Vagina (tissue), 2 donors: ENCODE measurements around the gene AK9. TPM values are rescaled to one million over a fixed set of nuclear protein-coding genes. Genes with fewer than 3 reads are reported as not detected.
"Not testable (repeated sequence)": the region's sequence is repeated elsewhere in the genome, so short reads cannot be mapped to it uniquely, and the experiment has no call there.

Experiments used
- DNase-seq, 2 donors: peaks; one replicate each; pipeline ENCODE4 v3.0.0-alpha.2; 2017; ENCODE audit errors: extremely low spot score in 2 of 2
- H3K27ac ChIP-seq: fragments of 200-600 bp; sonication (generic); one replicate; pipeline ENCODE4 v1.5.1; 2019
- H3K27me3 ChIP-seq: fragments of 200-600 bp; sonication (generic); one replicate; pipeline ENCODE4 v1.5.1; 2019
- H3K36me3 ChIP-seq, 2 donors: fragments of 200-600 bp; sonication (generic); one replicate each; pipeline ENCODE4 v1.5.1; 2017 to 2019
- H3K4me1 ChIP-seq: fragments of 200-600 bp; sonication (generic); one replicate; pipeline ENCODE4 v1.5.1; 2019
- H3K4me3 ChIP-seq, 2 donors: fragments of 200-600 bp; sonication (generic); 1 replicate in 1 of 2; 2 replicates in 1 of 2; pipeline ENCODE4 v1.5.1; 2016 to 2019
- H3K9me3 ChIP-seq: fragments of 200-600 bp; sonication (generic); one replicate; pipeline ENCODE4 v1.5.1; 2019
- CTCF ChIP-seq, 3 experiments: fragments of 450-650 bp in 2 of 3; fragments of 200-600 bp in 1 of 3; sonication (generic) in 1 of 3; IDR thresholded peaks; one replicate each; pipeline ENCODE4 v1.5.1; 2017 to 2019; ENCODE audit warnings: antibody characterized with exemption in 3 of 3, mild to moderate bottlenecking in 2 of 3, moderate library complexity in 2 of 3
- POLR2A ChIP-seq, 2 donors: fragments of 450-650 bp; IDR thresholded peaks; one replicate each; pipeline ENCODE4 v1.6.1; 2017; ENCODE audit warnings: antibody characterized with exemption in 2 of 2, mild to moderate bottlenecking in 2 of 2, moderate library complexity in 2 of 2
- POLR2AphosphoS5 ChIP-seq, 2 donors: sonication (generic); formaldehyde crosslinking; IDR thresholded peaks; one replicate each; pipeline ENCODE4 v1.9.0; 2017; ENCODE audit warnings: antibody characterized with exemption in 2 of 2, mild to moderate bottlenecking in 2 of 2, low read depth in 1 of 2; ENCODE audit not compliant: insufficient read depth in 1 of 2
- intact Hi-C: fragments of 100-400 bp; cut with DNase I; formaldehyde crosslinking; loops from one replicate; pipeline ENCODE4 v1.15.1; 2023
- total RNA-seq: library from RNA; depleted of rRNA; stranded (reverse); fragments of >200 nt; gene quantifications from one replicate; pipeline ENCODE4 v1.2.3, GENCODE V29; 2016

The AK9 gene
- total RNA-seq, 1 donor from 2014 or later, result 8.1 TPM

DNA sequence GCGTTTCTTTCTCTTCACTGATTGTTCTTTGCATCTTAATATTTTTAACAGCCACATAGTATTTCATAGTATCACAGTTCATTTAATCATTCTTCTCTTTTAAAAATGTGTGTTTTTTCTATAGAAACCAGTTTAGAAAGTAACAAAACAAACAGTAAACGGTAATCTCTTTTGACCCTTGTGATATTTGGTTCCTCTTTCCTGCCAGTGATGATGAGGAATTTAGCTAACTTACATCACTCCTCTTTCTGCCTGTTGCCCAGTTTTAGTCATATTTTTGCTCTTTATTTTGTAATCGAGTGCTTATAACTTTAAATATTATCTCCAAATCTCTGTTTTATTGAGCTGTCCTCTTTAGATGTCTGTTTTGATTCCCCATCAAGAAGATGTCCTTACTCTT is 169.9 kb downstream of the AK9 start:
- Histone ChIP-seq H3K27me3 (no peaks in the 10 kb centered on the region), H3K4me3 (no peak overlapping the region), H3K4me1 (no peaks in the 10 kb centered on the region), H3K9me3 (no peaks in the 10 kb centered on the region), H3K27ac (no peak overlapping the region), H3K36me3 (no peaks in the 10 kb centered on the region)
- intact Hi-C loops, result no loop called here
- no peak for TF ChIP-seq CTCF (IDR thresholded peaks at IDR 0.05)
- no peak for TF ChIP-seq POLR2A (IDR thresholded peaks at IDR 0.05)
- TF ChIP-seq POLR2AphosphoS5 (IDR thresholded peaks at IDR 0.05; ENCODE audit: insufficient read depth in 1 of 2, low read depth in 1 of 2), result no peak
- DNase-seq, result no peak

- H3K36me3 ChIP-seq, DNase-seq, H3K27me3 ChIP-seq, intact Hi-C loops, H3K4me1 ChIP-seq, H3K9me3 ChIP-seq, H3K4me3 ChIP-seq, H3K27ac ChIP-seq: not testable (repeated sequence)
Measured at GRCh38 chr6:109519647-109520046, 171.4 kb downstream of the AK9 start.

DNA sequence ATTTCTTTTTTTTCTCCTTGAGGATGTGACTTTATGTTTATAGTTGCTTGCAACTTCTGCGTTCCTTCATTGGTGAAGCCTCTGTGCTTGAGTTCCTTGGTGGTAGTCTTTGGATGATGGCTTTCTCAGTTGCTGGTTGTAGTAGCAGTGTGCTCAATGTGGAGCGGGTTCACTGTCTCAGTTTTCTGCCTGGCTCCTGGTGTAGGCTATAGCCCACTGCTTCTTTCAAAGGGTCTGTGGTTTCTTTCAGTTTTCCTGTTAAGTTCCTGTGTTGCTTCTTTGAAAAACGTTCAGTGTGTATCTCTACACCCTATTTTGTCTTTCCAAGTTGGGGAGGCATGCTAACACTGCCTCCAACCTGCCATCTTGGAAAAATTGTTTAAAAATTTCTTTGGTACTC is 174.1 kb downstream of the AK9 start:
- Histone ChIP-seq H3K27ac (no peak overlapping the region), H3K27me3 (no peaks in the 10 kb centered on the region), H3K9me3 (no peaks in the 10 kb centered on the region), H3K4me3 (no peak overlapping the region), H3K4me1 (no peaks in the 10 kb centered on the region), H3K36me3 (no peaks in the 10 kb centered on the region)
- DNase-seq, result no peak
- intact Hi-C loops, result no loop called here
- TF ChIP-seq POLR2AphosphoS5 (IDR thresholded peaks at IDR 0.05; ENCODE audit: insufficient read depth in 1 of 2, low read depth in 1 of 2) (no peak), POLR2A (IDR thresholded peaks at IDR 0.05) (no peak), CTCF (IDR thresholded peaks at IDR 0.05) (no peak)

DNA sequence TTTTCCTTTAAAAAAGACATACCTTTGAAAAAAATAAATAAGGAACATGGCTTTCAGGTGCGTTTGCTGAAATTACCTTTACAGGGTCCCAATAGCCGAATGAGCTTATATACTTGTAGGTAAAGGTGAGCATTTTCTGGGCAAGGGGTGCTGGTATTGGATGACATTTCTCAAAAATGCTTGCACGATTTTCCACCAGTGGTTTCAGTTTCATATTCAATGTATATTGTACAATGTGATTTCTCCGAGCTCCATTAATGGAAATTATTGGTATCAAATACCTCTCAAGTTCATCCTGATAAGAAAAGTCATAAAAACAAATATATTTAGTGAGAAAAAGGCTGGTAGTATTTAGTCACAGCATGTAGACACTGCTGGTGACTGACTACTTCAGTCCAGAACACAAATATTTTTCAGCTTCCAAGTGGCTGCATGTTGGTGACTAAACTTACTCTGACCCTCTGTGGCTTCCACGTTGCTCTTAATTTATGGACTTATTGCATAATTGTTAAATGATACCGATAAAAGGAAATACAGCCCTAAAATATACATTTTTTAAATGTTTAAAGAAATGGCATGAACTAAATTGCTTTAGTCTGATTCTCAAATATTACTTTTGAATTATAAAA is 175.1 kb downstream of the AK9 start:
- DNase-seq, result no peak
- Histone ChIP-seq H3K4me3 (no peak overlapping the region), H3K36me3 (no peaks in the 10 kb centered on the region), H3K27ac (no peak overlapping the region), H3K4me1 (no peaks in the 10 kb centered on the region), H3K27me3 (no peaks in the 10 kb centered on the region), H3K9me3 (no peaks in the 10 kb centered on the region)
- TF ChIP-seq POLR2AphosphoS5 (IDR thresholded peaks at IDR 0.05; ENCODE audit: insufficient read depth in 1 of 2, low read depth in 1 of 2) (no peak), CTCF (IDR thresholded peaks at IDR 0.05) (no peak), POLR2A (IDR thresholded peaks at IDR 0.05) (no peak)
- intact Hi-C loops, result no loop called here

DNA sequence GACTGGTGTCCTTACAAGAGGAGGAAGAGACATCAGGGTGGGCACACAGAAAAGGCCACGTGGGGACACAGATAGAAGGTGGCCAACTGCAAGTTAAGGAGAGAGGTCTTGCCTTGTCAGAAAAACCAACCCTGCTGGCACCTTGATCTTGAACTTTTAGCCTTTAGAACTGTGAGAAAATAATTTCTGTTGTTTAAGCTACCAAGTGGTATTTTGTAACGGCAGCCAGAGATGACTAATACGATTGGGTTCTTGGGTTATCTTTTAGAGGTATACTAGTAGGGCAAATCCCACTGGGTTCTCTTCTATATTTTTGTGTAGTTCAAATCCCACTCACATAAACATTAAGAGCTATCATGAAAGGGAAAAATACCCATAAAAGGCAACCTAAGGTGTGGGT is 176.1 kb downstream of the AK9 start:
- no peaks in the 10 kb centered on the region for H3K27me3 ChIP-seq
- intact Hi-C loops, result no loop called here
- no peak for DNase-seq
- no peaks in the 10 kb centered on the region for H3K4me1 ChIP-seq
- TF ChIP-seq CTCF (IDR thresholded peaks at IDR 0.05), result no peak
- TF ChIP-seq POLR2A (IDR thresholded peaks at IDR 0.05), result no peak
- TF ChIP-seq POLR2AphosphoS5 (IDR thresholded peaks at IDR 0.05; ENCODE audit: insufficient read depth in 1 of 2, low read depth in 1 of 2), result no peak
- no peak overlapping the region for H3K27ac ChIP-seq
- H3K36me3 ChIP-seq, result no peaks in the 10 kb centered on the region
- no peak overlapping the region for H3K4me3 ChIP-seq
- no peaks in the 10 kb centered on the region for H3K9me3 ChIP-seq
